CD4-positive, alpha-beta T cell treated with Interleukin-17A for 4 hours (primary cell): ENCODE measurements around the gene ZFYVE27.

Experiments
- DNase-seq: peaks from one replicate; pipeline ENCODE4 v3.0.0-alpha.2; 2020; ENCODE audit warnings: mixed read lengths

ZFYVE27 gene

GRCh38 chr10:97752956-97753355, 16.0 kb downstream of the ZFYVE27 start:
- DNase-seq = no peak

DNA sequence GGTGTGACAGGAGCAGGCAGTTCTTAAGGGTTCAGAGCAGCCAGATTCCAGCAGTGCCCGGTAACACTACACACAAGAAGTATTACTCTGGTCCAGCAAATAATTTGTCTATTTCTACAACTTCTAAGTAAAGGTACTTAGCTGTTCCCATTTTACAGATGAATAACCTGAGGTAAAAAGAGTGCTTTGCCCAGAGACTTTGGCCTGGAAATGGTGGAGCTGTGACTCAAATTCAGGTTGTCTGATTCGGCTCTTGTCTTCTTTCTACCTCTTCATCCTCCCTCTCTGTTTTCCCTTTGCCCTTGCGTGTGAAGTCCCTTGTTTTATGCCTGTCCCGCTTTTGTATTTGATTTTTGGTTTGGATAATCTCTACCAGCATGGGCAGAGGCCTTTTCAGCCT, 17.8 kb downstream of the ZFYVE27 start:
- DNase-seq = no peak

- no peak for DNase-seq
Measured at GRCh38 chr10:97755718-97756117, 18.8 kb downstream of the ZFYVE27 start.

- DNase-seq = no peak
Measured at GRCh38 chr10:97757471-97757870, 20.5 kb downstream of the ZFYVE27 start.

GRCh38 chr10:97759158-97759887, 22.4 kb downstream of the ZFYVE27 start:
- DNase-seq = peak; percentile 62

GRCh38 chr10:97759946-97760345, 23.0 kb downstream of the ZFYVE27 start:
- DNase-seq = no peak

DNA sequence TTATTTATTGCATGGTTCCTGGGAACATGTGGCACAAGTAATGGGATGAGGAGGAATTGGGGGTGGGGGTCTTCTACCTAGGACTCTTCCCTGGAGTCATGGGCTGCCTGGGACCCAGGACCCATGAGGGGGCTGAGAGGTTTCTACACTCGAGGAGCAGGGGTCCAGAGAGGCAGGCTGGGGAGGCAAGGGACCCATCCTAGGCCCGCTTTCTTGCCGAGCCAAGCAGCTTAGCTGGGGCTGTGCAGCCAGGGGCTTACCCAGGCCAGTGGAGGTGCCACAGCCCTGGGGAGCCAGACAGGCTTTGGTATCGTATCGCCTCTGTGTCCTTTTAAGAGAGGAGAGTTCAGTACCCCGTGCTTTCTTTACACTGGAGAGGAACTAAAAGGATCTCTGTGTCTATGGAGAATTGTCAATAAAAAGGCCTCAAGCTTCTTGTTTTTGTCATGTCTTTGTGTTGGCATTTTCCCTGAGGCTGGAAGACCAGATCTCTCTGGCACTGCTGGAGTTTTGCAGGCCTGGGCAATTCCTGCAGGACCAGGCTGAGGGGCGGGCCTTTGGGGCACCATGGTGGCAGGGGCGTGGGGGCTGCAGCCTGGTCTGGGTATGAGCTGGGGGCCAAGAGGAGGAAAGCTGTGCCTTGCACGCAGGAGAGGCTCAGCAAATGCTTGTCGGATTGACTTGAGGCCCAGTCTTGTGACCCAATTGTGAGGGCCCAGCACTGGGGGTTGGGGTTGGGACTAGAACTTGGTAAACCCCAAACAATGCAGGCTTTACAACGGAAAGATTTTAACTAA, 23.7 kb downstream of the ZFYVE27 start:
- no peak for DNase-seq

DNA sequence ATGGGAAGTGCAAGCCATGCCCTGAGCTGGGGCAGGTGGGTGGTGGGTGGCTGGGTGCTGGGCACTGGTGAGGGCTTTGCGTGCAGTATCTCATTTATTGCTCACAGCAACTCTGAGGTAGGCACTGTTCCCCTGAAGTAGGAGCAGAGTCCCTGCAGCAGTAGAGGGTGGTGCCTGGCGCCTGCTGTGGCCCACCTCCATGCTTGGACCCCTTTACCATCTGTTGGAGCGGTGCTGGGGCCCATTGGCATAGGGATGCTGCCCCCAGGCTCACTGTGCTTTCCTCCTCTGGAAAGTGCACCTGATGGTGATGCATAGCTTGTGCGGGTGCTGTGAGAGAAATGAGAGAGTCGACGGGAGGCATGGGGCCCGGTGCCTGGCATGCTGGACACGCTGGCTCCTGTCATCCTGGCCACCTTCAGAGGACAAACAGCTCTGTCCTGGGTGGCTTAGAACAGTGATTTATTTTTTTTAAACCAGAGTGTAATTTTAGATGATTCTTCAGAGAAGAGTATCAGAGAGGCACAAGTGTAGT, 24.5 kb downstream of the ZFYVE27 start:
- no peak for DNase-seq

DNA sequence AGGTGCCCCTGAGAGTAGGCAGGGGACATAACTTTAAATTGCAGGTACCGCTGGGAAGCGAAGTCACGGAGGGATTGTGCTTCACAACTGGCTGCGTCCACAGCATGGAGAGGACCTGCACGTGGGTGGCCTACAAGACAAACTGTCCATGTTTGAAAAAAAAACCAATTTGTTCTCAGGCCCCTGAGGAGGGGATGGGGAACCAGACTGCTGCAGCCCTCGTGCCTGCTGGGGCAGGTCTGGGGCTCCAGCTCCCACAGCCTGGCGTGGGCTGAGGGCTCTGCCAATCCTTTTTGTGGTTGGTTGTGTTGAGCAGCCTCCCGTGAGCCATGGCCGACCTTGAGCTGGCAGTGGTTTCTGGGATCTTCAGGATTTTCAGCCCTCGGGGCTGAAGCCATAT, 25.1 kb downstream of the ZFYVE27 start:
- no peak for DNase-seq

DNA sequence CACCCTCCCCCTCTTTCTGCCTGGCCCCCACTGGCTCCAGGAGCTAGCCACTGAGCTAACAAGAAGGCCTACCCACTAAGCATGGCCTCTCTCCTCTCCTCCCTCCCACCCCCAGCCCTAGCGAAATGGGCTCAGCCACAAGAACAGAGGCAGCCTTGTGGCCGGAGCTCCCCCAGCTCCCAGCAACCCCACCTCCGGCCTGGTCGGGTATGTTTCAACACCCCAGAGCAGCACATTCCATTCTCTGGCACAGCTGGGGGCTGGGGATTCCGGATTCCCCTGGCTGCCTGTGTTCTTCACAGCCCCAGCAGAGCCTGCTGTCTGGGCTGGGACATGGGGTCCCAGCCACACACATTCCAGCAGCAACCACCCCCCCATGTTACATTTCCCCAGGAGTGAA, 25.9 kb downstream of the ZFYVE27 start:
- no peak for DNase-seq

- DNase-seq = no peak
Measured at GRCh38 chr10:97763411-97763810, 26.5 kb downstream of the ZFYVE27 start.

DNA sequence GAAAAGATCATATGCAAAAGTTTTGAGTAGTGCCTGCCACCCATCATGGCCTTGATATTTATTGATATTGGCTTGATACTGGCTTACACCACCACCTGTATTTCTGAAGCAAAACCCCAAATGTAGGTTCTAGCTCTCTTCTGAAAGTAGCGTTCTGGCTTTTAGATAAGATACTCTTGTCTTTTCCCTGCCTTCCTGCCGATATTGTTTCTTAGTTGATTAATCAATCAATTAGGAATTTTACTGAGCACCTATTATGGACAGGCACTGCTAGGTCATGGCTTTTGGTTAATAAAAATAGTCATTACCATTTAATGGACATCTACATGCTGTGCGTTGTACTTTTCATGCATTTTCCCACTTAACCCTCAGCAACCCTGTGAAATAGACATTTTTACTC, 27.0 kb downstream of the ZFYVE27 start:
- no peak for DNase-seq

DNA sequence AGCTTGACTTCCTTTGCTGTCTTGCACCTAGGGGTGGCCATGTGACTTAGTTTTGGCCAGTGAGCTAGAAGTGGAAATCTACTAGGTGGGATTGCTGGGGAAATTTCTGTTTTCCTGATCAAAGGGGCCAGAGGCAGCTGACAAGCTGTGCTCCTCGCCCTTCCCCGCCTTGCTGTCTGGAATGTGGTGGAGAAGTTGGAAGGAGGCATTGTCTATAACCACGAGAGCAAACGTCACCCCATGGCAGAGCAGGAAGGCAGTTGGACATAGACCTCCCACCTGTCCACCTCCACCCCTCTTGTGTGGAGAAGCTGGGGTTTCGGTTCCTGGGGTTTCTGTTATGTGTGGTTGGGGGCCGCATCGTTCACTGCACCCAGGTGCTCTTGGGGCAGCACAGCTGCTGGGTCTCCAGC, 27.6 kb downstream of the ZFYVE27 start:
- no peak for DNase-seq

DNA sequence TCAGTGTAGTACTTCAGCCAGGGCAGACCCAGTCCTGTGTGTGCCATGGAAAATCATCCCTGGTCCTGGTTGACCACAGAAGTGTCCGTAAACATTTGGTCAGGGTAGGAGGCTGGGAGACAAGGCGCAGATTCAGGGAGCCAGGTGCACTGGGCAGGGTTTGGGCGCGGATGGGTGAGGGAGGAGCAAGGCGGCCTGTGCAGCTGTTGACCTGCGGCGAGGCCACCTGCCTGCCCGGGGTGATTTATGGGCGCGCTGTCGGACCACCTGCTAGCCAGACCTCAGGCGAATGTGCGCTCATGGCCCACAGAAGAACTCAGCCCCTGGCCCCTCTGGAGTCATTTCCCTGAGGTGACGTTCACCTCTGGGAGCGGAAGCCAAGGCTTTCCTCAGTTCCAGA, 28.3 kb downstream of the ZFYVE27 start:
- DNase-seq = no peak

DNA sequence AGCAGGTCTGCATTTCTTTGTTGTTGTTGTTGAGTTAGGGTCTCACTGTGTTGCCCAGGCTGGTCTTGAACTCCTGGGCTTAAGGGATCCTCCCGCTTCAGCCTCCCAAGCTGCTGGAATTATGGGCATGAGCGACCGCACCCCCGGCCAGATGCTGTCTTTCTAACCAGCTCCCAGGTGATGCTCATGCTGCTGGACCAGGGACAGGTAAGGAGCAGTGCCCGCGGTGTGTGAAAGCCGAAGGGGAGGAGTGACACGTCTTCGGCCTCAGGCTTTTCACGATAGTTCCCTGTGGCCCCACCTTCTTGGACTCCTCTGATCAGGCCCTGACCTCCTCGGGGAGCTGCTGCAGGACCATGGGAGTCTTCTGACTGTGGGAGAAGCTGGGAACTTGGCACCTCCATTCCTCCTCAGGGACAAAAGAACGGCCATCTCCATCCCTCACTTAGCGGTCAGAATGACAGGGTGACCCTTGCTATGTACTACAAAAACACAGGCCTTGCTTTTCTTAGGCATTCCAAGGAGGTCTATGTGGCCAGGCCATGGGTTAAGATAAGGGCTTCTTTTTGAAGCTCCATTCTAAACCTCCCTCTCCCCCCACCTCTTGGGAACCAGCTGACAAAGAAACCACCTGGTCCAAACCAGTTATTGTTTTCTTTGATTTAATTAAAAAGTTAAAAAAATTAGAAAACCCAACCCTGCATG, 29.3 kb downstream of the ZFYVE27 start:
- no peak for DNase-seq

- no peak for DNase-seq
Measured at GRCh38 chr10:97766996-97767924, 30.3 kb downstream of the ZFYVE27 start.

GRCh38 chr10:97768322-97769315, 31.7 kb downstream of the ZFYVE27 start:
- DNase-seq = no peak

- DNase-seq = no peak
Measured at GRCh38 chr10:97770255-97770654, 33.3 kb downstream of the ZFYVE27 start.

DNA sequence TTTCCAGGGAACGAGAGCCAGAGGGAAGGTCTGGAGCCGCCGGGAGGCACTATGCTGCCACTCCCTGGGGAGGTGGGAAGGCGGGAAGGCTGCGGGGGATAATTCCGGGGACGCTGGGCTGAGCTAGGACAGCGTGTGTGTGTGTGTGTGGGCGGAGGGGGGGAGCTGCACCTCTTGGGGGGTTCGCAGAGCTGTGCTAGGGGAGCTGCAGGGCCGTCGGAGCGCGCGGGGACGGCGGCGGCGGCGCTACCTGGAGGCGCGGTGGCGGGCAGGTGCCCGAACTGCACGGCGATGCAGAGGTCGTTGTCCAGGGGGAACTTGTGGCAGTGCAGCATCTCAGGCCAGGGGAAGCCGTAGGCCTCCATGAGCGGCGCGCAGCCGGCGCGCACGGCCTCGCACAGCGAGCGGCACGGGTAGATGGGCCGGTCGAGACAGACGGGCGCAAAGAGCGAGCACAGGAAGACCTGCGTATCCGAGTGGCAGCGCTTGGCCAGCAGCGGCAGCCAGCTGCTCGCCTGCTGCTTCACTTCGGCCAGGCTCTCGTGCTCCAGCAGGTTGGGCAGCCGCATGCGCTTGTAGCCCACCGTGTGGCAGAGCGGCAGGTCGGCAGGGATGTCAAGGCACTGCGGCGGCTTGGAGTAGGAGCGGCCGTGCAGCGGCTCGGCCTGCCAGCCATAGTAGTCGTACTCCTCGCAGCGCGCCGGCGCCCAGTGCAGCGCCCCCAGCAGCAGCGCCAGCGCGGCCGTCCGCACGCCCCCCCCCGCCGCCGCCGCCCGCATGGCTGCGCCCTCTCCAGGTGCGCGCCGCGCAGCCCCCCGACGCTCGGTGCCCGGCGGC, 34.3 kb downstream of the ZFYVE27 start:
- DNase-seq = no peak
